GM19035 (cell line): ENCODE results near the gene PTPN5.
A peak's percentile ranks its signal among the peaks of the same experiment; 100 is the strongest.

Source experiments
- ATAC-seq: cut with Tn5 transposase; IDR thresholded peaks from one replicate; pipeline ENCODE4 v1.9.1; 2021; ENCODE audit not compliant: unreplicated experiment

PTPN5 gene

DNA sequence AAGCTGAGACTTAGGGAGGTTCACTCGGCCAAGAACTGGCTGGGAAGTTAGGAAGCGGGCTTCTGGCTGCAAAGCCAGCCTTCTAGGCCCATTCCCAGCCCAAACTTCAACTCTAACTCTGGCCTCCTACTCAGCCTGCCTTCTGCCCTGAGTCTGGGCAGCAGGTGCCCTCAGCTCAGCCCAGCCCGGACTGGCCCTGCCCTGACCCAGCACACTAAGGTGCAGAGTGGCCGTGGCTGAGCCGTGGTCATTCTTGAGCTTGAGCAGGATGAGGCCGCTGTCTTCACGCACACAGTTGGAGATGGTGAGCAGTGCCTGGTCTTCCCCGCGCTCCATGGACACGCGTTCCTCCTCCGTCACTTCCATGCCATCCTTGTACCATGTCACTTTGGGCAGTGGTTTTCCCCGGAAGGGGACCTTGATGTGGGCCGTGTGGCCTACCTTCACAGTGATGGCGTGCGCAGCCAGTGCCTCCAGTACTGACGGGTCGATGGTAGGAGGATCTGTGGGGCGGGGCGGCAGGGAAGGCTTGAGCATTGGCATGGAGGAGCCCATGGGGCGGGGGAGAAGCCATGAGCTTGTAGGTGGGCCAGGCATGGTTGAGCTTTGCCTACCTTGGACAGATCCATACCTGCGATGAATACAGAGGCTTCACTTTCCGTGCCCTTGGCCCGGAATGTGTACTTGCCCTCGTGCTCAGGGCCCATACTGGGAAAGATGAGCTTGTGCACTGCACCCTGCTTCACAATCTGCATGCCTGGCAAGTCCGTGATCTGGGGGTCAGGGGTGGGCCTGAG, 77.8 kb downstream of the PTPN5 start:
- ATAC-seq, result no peak

DNA sequence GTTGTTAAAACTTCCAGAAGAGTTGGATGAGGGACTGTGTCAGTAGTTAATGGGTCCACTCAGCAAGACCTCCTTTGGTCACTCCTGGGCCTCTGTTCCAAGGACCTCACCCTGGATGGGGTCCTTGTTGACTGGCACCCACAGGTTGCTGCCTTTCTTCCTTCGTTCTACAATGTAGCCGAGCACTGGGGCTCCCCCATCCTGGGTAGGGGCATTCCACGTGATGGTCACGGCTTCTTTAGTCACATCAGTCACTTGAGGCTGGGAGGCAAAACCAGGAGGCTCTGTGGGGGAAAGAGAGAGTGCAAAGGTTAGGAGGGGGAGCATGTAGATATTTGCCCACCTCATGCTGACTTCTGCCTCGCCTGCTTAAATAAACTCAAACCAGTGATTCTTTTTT, 81.1 kb downstream of the PTPN5 start:
- ATAC-seq, result no peak

DNA sequence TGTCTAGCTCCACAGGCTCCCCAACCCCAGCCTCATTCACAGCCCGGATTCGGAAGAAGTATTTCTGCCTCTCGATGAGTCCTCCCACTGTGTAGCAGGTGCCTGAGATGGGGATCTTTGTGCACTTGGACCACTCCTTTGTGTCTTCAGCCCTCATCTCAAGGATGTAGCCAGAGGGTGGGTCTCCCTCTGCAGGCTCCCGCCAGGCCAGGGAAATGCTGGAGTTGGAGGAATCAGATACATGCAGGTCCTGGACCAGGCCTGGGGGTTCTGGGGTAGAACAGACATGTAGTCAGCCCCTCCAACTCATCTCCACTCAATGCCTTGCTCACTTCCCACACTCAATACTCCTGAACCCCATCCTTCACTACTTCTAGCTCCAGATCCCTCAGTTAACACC, 82.2 kb downstream of the PTPN5 start:
- ATAC-seq, result no peak

DNA sequence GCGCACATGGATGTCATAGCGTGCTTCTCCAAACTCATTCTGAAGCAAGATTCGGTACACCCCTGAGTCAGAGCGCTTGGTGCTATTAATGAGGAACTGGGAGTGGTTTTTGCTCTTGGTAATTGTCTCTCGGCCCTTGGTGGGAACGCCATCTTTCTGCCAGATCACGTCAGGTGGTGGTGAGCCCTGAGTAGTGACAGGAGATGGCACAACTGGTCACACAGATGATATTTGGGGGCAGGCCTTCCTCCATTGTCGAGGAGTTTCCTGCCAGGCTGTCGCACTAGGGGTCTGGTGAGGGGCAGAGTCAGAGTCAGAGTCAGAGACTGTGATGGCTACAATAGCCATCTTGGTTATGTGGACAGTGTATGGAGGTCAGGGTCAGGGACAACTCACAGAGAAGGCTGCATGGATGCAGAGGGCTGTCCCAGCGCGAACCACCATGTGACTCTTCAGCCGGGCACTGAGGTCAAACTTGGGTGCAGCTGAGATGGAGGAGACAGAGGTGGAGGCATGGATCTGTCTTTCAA, 83.7 kb downstream of the PTPN5 start:
- ATAC-seq, result no peak

DNA sequence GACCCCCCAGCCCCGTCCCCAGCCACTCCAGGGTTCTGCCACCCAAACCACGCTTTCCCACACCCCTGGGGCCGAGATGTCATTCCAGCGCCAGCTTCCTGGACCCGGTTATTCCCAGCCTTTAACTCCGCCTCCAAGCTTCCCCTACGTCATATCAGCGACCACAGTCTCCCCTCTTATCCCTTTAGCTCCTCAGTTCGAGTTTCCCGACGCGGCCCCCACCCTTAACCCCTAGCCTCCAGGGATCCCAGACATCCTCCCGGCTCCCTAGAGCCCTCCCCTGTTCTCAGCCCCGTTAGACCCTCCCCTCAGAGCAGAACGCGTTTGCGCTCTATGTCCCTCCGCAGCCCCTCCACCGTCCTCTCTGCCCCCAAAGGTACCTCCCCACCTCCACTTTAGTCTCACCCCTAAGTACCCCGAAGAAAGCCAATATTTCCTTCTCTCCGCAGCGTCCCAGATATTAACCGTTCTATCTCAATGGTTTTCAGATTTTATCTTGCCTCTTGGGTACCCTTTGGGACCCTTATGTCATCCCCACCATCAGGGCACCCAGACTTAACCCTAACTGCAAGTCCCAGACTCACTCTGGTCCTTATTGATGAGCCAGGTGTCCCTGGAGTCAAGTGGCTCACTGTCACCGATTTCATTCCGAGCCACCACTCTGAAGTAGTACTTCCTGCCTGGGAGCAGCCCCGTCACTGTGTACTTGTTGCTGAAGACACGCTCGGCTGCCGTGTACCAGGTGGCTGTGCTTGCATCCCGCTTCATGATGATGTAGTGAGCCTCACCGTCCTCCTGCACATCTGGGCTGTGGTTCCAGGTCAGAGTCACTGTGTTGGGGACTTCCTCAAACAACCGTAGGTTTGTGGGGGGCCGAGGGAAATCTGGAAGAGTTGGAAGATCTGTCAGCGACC, 85.0 kb downstream of the PTPN5 start:
- no peak for ATAC-seq

DNA sequence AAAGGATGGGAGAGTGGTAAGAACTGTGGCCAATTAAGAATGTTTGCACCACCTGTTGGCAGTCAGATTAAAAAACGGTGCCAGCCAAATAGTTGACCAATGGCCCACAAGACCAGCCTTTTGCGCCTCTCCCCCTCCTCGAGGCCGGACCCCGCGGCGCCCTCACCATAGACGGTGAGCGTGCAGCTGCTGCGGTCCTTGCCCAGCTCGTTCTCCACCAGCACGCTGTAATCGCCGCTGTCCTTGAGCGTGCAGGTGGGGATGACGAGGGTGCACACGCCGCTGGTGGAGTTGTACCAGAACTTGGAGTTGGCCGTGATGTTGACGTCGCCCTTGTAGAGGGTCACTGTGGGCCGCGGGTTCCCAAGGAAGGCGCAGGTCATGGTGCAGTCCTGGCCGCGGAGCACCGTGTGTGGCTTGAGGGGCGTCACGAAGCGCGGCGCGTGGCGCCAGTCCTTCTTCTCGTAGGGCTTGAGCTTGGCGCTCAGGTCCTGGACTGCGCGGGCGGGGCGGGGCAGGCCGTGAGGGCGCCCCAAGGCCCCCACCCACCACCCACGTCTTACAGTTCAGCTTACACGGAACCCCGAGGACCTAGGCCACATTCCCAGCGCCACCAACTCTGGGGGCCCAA, 85.8 kb downstream of the PTPN5 start:
- ATAC-seq, result no peak

DNA sequence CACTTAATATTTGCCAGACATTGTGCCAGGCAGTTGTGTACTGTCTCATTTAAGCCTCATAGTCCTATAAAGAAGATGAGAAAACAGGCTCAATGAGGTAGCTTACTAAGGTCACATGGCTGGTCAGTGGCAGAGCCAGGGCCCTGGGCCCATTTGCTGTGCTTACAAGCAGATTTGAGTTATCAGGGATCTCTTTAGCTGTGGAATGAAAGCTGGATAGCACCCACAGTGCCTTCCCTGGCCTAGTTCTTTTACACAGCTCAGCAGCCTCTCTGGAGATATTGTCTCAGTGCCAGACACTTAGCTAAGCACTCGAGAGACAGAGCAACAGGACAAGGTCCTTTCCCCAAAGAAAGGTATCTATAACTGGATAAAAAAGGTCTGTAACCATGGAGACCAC, 86.9 kb downstream of the PTPN5 start:
- no peak for ATAC-seq

DNA sequence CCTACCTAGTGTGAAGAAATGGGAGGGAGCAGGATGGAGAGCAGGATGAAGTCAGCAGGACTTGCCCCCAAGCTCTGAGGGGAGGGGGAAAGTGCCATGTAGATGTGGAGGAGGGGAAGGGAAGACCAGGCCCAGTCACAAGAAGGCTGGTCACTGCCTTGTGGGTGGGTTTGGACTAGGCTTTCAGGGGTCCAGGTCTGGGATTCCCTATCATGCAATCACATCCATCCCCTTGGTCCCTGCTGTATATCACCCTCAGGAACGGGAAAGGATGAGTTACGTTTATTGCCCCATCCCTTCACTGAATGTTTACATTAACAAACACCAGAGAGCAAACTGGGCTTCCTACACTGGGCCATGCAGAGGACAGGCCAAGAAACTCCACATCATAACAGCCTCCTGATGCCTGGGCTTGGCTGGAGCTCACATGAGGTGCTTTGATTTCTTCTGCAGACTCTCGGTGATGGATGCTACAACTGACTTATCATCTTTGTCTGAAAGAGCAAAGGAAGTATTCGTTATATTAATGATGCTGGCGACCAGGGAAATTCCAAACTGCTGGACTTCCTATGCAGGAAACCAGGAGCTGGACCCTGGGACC, 87.5 kb downstream of the PTPN5 start:
- ATAC-seq, result no peak

DNA sequence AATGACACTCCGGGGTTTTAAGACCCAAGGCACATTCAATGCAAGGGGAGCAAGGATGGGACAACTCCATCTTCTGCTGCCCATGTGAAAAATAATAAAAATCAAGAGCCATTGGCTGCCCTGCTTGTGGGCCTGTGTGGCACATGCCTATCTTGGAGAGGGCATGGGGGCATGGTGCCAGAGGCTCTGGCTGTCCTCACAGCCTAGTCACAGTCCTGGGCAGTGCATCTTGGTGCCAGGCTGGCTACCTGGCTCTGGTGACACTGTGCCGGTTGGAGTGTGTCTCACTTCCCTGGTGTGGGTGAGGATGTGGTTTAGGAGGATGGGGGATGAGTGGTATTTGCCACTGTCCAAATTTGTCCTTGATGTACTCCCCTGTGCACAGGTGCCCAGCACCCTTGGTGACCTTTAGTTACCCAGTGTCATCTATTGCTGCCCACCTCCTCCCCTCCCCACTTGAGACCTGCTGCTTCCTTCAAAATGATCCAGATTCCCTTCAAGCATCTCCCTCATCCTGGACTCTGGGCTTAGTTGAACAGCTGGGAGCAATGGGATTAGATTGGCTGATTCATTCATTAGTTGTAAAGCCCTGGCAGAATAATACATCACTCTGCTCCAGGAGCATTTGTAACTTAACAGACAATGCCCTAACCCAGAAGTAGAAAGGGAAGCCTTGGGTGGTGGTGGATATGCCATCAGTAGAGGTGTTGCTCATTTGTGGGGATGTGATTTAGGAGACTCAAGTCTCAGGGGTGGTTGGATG, 88.4 kb downstream of the PTPN5 start:
- ATAC-seq, result no peak

DNA sequence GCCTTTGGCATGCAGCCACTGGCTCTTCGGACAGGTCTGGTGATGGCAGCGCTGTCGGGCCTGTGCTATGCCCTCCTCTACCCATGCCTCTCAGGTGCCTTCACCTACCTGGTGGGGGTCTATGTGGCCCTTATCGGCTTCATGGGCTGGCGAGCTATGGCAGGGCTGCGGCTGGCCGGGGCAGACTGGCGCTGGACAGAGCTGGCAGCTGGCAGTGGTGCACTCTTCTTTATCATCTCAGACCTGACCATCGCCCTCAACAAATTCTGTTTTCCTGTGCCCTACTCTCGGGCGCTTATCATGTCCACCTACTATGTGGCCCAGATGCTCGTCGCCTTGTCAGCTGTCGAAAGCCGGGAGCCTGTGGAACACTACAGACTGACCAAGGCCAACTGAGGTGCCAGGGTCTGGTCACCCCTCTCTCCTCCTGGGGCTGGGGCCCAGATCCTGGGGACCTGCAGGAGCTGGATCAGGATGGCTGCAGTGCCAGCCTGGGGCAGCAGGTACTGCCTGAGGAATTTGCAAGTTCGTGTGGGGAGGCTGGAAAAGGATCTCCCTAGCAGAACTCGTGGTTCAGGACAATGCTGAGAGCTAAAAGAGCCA, 89.9 kb downstream of the PTPN5 start:
- ATAC-seq, result no peak

DNA sequence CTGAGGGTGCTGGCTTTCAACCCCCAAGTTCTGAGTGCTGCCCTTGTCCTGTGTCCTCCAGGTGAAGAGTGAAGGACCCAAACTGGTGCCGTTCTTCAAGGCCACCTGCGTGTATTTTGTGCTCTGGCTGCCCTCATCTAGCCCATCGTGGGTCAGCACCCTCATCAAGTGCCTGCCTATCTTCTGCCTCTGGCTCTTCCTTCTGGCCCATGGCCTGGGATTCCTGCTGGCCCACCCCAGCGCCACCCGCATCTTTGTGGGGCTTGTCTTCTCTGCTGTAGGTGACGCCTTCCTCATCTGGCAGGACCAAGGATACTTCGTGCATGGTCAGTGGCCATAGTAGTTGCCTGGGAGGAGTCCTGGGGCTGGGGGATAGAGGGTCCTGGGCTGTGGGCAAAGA, 90.7 kb downstream of the PTPN5 start:
- no peak for ATAC-seq

DNA sequence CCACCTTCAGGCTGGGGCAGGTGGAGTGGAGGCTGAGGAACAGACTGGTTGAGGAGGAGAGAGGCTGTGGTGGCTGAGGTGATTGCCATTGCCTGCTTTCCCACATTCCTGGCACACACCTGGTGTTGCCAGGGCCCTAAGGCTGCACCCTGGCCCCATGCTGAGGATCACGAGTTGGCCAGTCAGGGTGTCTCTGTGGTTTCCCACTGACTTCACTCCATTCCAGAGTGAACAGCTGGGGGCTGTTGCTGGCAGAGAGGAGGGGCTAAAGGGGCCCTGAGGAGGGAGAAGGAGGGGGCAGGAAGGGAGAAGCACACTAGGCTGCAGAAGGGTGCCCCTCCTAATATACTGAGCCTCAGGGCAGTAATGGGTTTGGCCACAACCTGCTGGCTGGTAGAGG, 91.2 kb downstream of the PTPN5 start:
- no peak for ATAC-seq

DNA sequence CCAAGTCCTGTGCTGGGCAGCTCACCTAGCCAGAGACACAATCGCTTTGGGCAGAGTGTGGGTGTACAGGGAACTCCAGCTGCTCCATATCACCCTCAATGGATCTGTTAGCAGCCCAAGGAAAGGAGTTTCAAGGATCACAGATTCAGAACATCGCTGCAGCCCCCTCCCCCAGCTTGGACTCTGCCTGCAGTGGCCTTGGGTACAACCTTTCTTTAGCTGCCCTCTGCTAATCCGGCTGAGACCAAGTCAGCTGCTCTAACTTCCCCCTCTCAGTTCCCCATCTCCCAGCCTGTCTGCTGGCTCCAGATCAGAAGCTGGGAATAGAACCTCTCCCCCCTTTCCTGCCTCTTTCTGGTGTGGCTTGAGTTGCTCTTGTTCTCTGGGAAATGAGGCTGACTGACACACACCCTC, 91.7 kb downstream of the PTPN5 start:
- no peak for ATAC-seq

DNA sequence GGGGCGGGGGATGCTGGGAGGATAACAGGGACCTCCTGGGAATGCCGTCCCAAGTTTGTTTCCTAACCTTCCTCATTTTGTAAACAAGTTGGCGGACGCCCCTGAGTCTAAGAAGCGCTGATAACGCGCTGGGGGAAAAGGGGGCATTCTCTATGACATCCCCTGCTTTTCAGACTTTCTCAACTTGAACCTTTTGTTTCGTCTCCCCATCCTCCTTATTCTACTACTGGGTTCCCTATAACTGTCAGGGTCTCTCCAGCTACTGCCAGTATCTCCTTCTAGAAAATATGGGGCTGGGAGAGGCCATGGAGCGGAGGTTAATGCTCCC, 92.4 kb downstream of the PTPN5 start:
- no peak for ATAC-seq

DNA sequence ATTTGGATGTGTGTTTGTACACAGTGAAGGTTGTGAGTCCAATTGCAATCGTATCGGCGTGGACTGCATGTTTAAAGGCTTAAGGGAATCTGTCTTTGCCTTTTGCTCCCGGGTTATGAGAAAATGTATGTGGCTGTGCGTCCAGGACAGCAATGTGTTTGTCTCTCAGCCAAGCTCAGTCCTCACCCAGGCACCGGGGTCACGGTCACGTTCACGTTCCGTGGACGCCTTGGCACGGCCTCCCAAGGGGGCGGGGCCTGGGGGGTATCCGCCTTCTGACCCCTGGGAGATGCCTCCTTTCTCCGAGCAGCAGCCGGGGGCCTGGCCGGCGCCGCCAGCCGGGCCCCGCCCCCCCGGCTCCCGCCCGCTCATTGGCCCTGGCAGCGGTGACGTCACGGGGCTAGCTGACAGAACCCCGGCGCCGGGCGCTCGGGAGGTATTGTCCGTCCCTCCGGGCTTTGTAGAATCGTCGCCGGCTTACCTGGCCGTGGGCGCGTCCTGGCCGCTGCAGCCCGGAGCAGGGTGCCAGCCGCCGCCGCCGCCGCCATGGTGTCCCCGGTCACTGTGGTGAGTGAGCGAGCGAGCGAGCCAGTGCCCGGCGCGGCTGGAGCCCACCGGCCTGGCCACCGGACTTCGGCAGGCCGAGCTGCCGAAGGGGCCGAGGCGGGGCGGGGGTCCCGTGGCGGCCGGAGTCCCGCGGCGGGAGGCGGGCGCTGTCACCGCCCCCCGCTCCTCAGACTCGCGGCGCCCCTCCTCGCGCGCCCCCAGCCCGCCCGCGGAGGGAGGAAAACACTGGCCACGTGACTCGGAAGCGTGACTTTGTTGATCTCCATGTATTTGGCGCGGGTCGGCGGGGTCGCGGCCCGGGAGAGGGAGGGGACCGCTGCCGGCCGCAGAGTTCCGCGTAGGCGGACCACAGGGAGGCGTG, 93.0 kb downstream of the PTPN5 start, which contains the start of gene TMEM86A:
Gene TMEM86A (plus strand): TSS at position 439 of the 928 bp plus-strand sequence. CDS start 108 bp downstream, at position 547.
- peak; percentile 90 for ATAC-seq

DNA sequence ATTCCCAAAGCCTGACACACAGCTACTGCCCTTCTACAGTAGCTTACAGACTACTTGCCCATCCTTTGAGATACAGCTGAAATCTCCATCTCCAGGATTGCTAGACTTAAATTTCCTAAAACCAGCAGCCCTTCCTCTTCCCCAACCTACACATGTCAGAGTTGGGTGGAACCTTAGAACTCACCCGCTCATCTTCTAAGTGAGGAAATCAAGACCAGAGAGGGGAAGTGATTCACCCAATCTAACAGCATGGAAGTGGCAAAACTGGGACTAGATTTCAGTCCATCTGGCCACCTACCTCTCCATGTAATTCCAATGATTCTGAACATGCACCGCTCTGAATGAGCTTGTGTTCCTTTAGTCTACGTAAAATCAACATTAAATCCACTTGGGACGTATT, 94.0 kb downstream of the PTPN5 start:
- no peak for ATAC-seq

DNA sequence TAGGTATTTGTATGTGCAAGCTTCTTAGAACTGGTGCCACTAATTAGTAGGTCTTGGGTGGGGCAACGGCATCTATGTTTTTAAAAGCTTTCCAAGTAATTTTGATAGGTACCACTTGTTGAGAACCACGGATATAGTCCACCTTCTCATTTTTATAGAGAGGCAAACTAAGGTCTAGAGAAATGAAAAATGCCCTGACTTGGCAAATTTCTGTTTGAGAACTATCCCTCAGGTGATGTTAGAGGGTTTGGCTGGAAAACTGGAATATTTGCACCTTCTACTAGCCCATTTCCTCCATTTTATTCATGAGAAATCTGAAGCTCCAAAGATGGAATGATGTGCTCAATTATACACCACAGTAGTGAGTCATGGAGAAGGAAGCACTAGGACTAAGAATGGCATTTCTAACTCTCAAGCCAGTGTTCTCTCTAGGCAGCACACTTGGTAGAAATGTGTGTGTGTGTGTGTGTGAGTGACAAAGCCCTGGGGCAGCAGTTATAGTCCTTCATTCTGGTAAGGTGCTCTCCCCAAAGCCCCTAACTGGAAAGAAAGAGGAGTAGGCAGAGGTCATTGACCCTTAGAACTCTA, 94.9 kb downstream of the PTPN5 start:
- ATAC-seq, result no peak

DNA sequence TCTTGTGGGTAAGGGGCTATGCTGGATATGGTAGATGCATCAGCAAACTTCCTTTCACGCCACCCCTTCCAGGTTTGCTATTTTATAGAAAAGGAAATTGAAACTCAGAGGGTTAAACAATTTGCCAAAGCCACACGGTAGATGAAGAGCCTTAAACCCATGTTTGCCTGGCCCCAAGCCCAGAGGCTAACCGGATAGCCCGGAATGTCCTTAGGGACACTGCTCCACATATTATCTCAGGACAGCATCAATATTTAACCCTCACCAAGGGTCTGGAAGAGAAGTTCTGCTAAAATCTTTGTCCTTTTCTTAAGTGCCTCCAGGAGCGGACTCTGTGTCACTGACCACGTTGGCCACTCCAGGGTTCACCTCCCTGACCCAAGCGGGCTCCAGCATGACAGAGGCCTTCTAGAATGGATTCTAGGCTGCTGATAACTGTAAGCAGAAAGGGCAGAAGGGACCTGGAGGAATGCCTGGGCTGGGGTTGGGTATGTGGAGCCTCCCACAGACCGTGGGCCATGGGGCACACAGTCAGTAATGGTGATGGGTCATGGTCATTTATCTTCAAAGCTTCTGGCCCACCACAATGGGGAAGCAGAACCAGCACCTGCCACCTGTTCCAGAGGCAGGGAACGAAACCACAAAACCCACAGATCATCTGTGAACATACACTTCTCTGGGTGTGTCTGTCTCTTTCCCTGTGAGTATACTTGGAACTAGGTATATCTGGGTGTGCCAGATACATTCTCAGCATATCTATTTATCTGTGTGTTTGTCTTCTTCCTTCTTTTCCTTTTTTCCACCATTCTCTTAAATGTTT, 98.4 kb downstream of the PTPN5 start:
- ATAC-seq, result no peak
